Progenitor cell of endocrine pancreas (in vitro differentiated cells): ENCODE results near the gene ARHGAP9. TPM values are rescaled to one million over a fixed set of nuclear protein-coding genes. Genes with fewer than 3 reads are reported as not detected.
A peak's percentile ranks its signal among the peaks of the same experiment; 100 is the strongest.

Source experiments
- DNase-seq: peaks from one replicate; pipeline ENCODE4 v3.0.0; 2021; ENCODE audit warnings: low spot score; ENCODE audit not compliant: unreplicated experiment
- H3K27ac Mint-ChIP-seq: 2 replicates; pipeline ENCODE4 v1.8.0; 2021; ENCODE audit warnings: mild to moderate bottlenecking, moderate library complexity, mixed read lengths
- H3K27me3 Mint-ChIP-seq: 2 replicates; pipeline ENCODE4 v1.8.0; 2021; ENCODE audit warnings: mixed read lengths
- H3K36me3 Mint-ChIP-seq: 2 replicates; pipeline ENCODE4 v1.8.0; 2022; ENCODE audit warnings: mixed read lengths; ENCODE audit not compliant: insufficient read depth
- H3K4me1 Mint-ChIP-seq: 2 replicates; pipeline ENCODE4 v1.8.0; 2021; ENCODE audit warnings: low read depth, mixed read lengths
- H3K4me3 Mint-ChIP-seq: 2 replicates; pipeline ENCODE4 v1.8.0; 2021; ENCODE audit warnings: low read depth, mild to moderate bottlenecking, moderate library complexity, mixed read lengths
- H3K9me3 Mint-ChIP-seq: 2 replicates; pipeline ENCODE4 v1.8.0; 2021; ENCODE audit warnings: low read depth, mixed read lengths
- total RNA-seq: library from RNA; stranded (reverse); gene quantifications from 2 replicates; pipeline ENCODE4 v1.2.1, GENCODE V29; 2021
- TF ChIP-seq, protein P1 (sequence below): fragments of 200-600 bp; sonication (generic); IDR thresholded peaks from one replicate; pipeline ENCODE4 v1.5.0; 2021; ENCODE audit warnings: antibody characterized with exemption, mild to moderate bottlenecking; ENCODE audit not compliant: unreplicated experiment

The ARHGAP9 gene
- total RNA-seq, 1 donor from 2014 or later, result 2.8 TPM

DNA sequence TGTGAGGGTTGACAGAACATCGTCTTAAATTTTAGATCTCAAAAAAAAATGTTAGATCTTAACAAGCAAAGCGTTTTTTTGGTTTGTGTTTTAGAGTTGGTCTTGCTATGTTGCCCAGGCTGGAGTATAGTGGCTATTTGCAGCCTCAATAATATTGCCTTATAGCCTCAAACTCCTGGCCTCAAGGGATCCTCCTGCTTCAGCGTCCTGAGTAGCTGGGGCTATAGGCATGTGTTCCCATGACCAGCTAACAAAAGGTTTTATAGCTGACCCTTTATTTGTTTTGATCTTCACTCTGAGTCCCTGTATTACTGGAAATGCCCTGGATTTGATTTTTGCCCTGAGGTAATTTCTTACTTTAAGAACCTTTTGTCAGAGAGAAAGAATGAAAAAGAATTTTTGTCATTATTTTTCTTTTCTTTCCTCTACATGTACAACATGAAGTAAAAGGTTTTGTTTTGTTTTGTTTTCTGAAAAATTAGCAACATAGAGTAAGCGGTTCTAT, 39.9 kb downstream of the ARHGAP9 start:
- DNase-seq, result no peak
- TF ChIP-seq, protein P1, sequence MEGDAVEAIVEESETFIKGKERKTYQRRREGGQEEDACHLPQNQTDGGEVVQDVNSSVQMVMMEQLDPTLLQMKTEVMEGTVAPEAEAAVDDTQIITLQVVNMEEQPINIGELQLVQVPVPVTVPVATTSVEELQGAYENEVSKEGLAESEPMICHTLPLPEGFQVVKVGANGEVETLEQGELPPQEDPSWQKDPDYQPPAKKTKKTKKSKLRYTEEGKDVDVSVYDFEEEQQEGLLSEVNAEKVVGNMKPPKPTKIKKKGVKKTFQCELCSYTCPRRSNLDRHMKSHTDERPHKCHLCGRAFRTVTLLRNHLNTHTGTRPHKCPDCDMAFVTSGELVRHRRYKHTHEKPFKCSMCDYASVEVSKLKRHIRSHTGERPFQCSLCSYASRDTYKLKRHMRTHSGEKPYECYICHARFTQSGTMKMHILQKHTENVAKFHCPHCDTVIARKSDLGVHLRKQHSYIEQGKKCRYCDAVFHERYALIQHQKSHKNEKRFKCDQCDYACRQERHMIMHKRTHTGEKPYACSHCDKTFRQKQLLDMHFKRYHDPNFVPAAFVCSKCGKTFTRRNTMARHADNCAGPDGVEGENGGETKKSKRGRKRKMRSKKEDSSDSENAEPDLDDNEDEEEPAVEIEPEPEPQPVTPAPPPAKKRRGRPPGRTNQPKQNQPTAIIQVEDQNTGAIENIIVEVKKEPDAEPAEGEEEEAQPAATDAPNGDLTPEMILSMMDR, result no peak
- peaks cover 3% of the 10 kb centered on the region for H3K27me3 Mint-ChIP-seq
- H3K4me3 Mint-ChIP-seq, result no peak overlapping the region
- peaks cover 4% of the 10 kb centered on the region for H3K4me1 Mint-ChIP-seq
- H3K9me3 Mint-ChIP-seq, result no peaks in the 10 kb centered on the region
- H3K27ac Mint-ChIP-seq, result no peak overlapping the region
- no peaks in the 10 kb centered on the region for H3K36me3 Mint-ChIP-seq

DNA sequence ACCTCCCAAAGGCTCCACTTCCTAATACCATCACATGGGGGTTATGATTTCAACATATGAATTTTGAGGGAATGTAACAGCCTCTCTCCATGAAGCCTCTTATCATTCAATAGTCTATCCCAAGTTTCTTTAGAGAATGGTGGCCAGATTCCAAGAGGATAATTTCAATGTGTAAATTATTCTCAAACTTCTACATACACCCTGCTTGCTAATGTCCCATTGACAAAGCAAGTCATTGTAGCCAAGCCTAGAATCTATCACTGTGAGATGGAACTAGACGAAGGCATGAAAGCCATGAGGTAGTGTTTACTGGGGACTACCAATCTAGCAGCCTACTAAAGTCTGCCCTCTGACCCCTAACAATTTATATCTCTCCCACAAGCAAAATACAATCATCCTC, 41.3 kb downstream of the ARHGAP9 start:
- Mint-ChIP-seq H3K4me1 (peaks cover 8% of the 10 kb centered on the region), H3K36me3 (no peaks in the 10 kb centered on the region), H3K4me3 (no peak overlapping the region), H3K27ac (no peak overlapping the region), H3K9me3 (no peaks in the 10 kb centered on the region), H3K27me3 (peaks cover 3% of the 10 kb centered on the region)
- DNase-seq, result no peak
- TF ChIP-seq, protein P1, result no peak

DNA sequence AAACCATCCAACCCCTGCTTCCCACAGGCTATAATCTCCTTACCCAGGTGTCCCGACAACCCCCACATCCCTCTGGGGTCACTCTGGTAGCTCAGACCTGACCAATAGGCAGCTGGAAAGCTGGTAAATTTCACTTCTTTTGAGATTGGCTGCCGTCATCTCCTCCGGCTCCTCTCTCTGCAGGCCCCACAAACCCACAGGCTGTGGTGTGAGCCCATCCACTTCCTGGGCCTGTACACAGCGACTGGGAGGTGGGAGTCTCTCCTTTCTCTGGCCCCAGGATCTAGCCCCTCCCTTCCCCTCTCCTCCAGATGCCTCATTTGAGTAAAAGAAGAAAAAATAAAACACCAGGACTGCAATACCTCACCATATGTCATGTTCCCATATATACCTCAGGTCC, 44.4 kb downstream of the ARHGAP9 start:
- peak overlapping the region; percentile 10 for H3K27ac Mint-ChIP-seq
- H3K4me1 Mint-ChIP-seq, result peaks cover 18% of the 10 kb centered on the region

DNA sequence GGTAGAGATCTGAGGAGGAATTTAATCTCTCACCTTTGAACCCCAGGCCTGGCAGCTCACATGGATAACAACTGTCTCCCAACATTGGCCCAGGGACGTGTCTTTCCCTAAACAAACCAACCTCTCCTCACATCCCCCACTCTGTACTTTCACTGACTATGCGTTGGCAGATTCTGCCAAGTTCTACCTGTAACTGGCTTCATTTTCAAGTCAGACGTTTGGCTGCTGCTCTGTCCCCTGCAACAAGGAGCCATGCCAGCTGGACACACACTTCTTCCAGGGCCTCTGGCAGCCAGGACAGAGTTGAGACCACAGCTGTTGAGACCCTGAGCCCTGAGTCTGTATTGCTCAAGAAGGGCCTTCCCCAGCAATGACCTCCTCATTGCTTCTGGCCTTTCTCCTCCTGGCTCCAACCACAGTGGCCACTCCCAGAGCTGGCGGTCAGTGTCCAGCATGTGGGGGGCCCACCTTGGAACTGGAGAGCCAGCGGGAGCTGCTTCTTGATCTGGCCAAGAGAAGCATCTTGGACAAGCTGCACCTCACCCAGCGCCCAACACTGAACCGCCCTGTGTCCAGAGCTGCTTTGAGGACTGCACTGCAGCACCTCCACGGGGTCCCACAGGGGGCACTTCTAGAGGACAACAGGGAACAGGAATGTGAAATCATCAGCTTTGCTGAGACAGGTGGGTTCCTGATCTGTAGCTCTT, 45.0 kb downstream of the ARHGAP9 start, which contains the start of gene INHBC:
INHBC (plus strand) TSS at position 268 of the 707 bp plus-strand sequence; CDS start at position 371, 103 bp downstream.
- no peaks in the 10 kb centered on the region for H3K9me3 Mint-ChIP-seq
- peaks cover 23% of the 10 kb centered on the region for H3K4me1 Mint-ChIP-seq
- H3K27me3 Mint-ChIP-seq, result peaks cover 3% of the 10 kb centered on the region
- H3K4me3 Mint-ChIP-seq, result no peak within 1 kb of the TSS
- no peaks in the 10 kb centered on the region for H3K36me3 Mint-ChIP-seq
- TF ChIP-seq, protein P1, result no peak
- peak within 1 kb of the TSS; percentile 10 for H3K27ac Mint-ChIP-seq
- no peak for DNase-seq

More for the DNA sequence above, 44.4 kb downstream of the ARHGAP9 start:
- no peaks in the 10 kb centered on the region for H3K36me3 Mint-ChIP-seq
- no peak overlapping the region for H3K4me3 Mint-ChIP-seq
- H3K27me3 Mint-ChIP-seq, result peaks cover 3% of the 10 kb centered on the region
- TF ChIP-seq, protein P1, result no peak
- H3K9me3 Mint-ChIP-seq, result no peaks in the 10 kb centered on the region
- DNase-seq, result no peak

DNA sequence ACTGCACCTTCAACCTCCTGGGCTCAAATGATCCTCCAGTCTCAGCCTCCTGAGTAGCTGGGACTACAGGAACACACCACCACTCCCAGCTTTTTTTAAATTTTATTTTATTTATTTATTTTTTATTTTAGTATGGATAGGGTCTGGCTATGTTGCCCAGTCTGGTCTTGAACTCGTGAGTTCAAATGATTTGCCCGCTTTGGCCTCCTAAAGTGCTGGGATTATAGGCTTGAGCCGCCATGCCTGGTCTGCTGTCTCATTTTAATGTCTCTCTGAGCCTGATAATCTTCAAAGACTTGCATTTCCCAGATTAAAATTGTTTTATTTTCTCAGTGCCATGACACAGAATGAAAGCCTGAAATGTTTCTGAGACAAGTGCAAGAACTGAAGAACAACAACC, 46.3 kb downstream of the ARHGAP9 start:
- Mint-ChIP-seq H3K4me3 (no peak overlapping the region), H3K9me3 (no peaks in the 10 kb centered on the region), H3K4me1 (peaks cover 27% of the 10 kb centered on the region), H3K27me3 (peaks cover 3% of the 10 kb centered on the region), H3K36me3 (no peaks in the 10 kb centered on the region), H3K27ac (no peak overlapping the region)
- TF ChIP-seq, protein P1, result no peak
- no peak for DNase-seq
